ENCODE measurements around the gene HTATIP2.

DNA sequence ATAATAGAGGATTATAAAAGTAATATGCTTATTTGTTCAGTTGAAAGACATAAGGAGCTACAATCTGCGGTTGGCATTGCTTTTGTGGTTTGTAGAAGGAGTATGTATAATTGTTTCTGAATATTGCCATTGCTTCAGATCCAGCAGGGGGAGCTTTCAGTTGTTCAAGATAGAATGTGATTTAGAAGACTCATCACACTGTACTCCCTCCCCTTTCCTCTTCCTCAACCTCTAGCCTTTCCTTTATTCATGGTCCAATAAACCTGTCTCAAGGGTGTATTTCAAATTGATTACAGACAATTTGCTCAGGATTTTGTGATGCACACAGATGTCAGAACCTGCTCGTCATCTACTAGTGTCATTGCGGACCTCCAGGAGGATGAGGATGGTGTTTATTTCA is 33.8 kb downstream of the HTATIP2 start:
- TF ChIP-seq, protein P1, sequence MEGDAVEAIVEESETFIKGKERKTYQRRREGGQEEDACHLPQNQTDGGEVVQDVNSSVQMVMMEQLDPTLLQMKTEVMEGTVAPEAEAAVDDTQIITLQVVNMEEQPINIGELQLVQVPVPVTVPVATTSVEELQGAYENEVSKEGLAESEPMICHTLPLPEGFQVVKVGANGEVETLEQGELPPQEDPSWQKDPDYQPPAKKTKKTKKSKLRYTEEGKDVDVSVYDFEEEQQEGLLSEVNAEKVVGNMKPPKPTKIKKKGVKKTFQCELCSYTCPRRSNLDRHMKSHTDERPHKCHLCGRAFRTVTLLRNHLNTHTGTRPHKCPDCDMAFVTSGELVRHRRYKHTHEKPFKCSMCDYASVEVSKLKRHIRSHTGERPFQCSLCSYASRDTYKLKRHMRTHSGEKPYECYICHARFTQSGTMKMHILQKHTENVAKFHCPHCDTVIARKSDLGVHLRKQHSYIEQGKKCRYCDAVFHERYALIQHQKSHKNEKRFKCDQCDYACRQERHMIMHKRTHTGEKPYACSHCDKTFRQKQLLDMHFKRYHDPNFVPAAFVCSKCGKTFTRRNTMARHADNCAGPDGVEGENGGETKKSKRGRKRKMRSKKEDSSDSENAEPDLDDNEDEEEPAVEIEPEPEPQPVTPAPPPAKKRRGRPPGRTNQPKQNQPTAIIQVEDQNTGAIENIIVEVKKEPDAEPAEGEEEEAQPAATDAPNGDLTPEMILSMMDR (IDR thresholded peaks at IDR 0.05), result peak in 1 of 3 donors; percentile 40
- no peak for TF ChIP-seq POLR2A (IDR thresholded peaks at IDR 0.05)
- TF ChIP-seq POLR2AphosphoS5 (IDR thresholded peaks at IDR 0.05), result no peak
